ENCODE results near the gene PANK4. TPM values are rescaled to one million over a fixed set of nuclear protein-coding genes. Genes with fewer than 3 reads are reported as not detected.

The PANK4 gene
- total RNA-seq, 1 experiment from 2014 or later = 32.2 TPM

- Mint-ChIP-seq H3K36me3 (ENCODE audit: insufficient read depth in 1 of 3, low read depth in 3 of 3) (no peaks in the 10 kb centered on the region), H3K27me3 (ENCODE audit: low read depth) (peaks cover 20% of the 10 kb centered on the region), H3K4me1 (no peaks in the 10 kb centered on the region), H3K4me3 (no peak overlapping the region), H3K9me3 (no peaks in the 10 kb centered on the region), H3K27ac (no peak overlapping the region)
- Histone ChIP-seq H3K4me2 (ENCODE audit: insufficient read depth, insufficient read length, low read length) (no peak overlapping the region), H3K23ac (ENCODE audit: insufficient read length, low read depth, low read length) (no peak overlapping the region), H2AFZ (ENCODE audit: low read length) (no peak overlapping the region), H3T11ph (ENCODE audit: low read length) (no peak overlapping the region), H3K9me3 (ENCODE audit: control insufficient read depth, low read depth, low read length) (no peaks in the 10 kb centered on the region), H3K18ac (ENCODE audit: insufficient read length, low read depth, low read length) (no peak overlapping the region), H3K27me3 (ENCODE audit: insufficient read depth, low read length) (no peaks in the 10 kb centered on the region), H4K8ac (replicated peaks; ENCODE audit: insufficient read length, low read depth, low read length) (no peak overlapping the region), H3K27ac (ENCODE audit: insufficient read length, low read depth, low read length) (no peak overlapping the region), H4K91ac (ENCODE audit: insufficient read length, low read depth, low read length) (no peak overlapping the region), H2BK15ac (ENCODE audit: low read depth, low read length) (no peak overlapping the region), H4K20me1 (ENCODE audit: control insufficient read depth, insufficient read depth, insufficient read length) (no peaks in the 10 kb centered on the region), H2BK120ac (ENCODE audit: low read depth, low read length, poor library complexity, severe bottlenecking) (no peak overlapping the region), H3K14ac (ENCODE audit: insufficient read depth, low read length) (no peak overlapping the region), H3K23me2 (ENCODE audit: insufficient read length, low read depth, low read length, poor library complexity, severe bottlenecking) (no peaks in the 10 kb centered on the region), H3K56ac (ENCODE audit: insufficient read length, low read depth, low read length) (no peak overlapping the region), H2BK12ac (ENCODE audit: insufficient read length, low read depth, low read length) (no peak overlapping the region), H2AK5ac (ENCODE audit: insufficient read length, low read length) (no peak overlapping the region), H2BK5ac (ENCODE audit: insufficient read length, low read length) (no peak overlapping the region), H3K79me1 (ENCODE audit: insufficient read depth, low read depth, low read length, poor library complexity, severe bottlenecking) (no peaks in the 10 kb centered on the region), H3K79me2 (ENCODE audit: insufficient read depth, low read length) (no peaks in the 10 kb centered on the region), H3K4me1 (ENCODE audit: insufficient read depth, low read length) (no peaks in the 10 kb centered on the region), H2BK20ac (ENCODE audit: low read depth, low read length, poor library complexity, severe bottlenecking) (no peak overlapping the region), H4K5ac (ENCODE audit: insufficient read length, low read depth, low read length) (no peak overlapping the region), H3K4ac (ENCODE audit: low read depth, low read length) (no peak overlapping the region), H3K9ac (ENCODE audit: extremely low read depth, insufficient read length, low read length) (no peak overlapping the region)
- TF ChIP-seq CTCF (conservative IDR thresholded peaks at IDR 0.05) = no peak
- WGBS (ENCODE audit: extremely low coverage, insufficient read length, low lambda C conversion rate) = no CpG with 5 or more reads among the region's 4 CpGs
- no peak for DNase-seq
Measured at GRCh38 chr1:2497891-2498290, 28.5 kb downstream of the PANK4 start.
